PC-9 (cell line): ENCODE data around the gene PTPRR.

Experiments used
- CTCF ChIP-seq: fragments of 200-600 bp; sonication (generic); conservative IDR thresholded peaks from 2 replicates; pipeline ENCODE4 v1.6.1; 2017; ENCODE audit warnings: mixed run types, antibody characterized with exemption, mild to moderate bottlenecking, moderate library complexity
- EZH2 ChIP-seq: fragments of 200-600 bp; sonication (generic); IDR thresholded peaks from 2 replicates; pipeline ENCODE4 v1.8.0; 2017; ENCODE audit warnings: antibody characterized with exemption, low read depth

GRCh38 chr12:70840656-70841350, 79.7 kb downstream of the PTPRR start:
- TF ChIP-seq EZH2 (no peak), CTCF (no peak)
